Stimulated activated naive CD8-positive, alpha-beta T cell treated with anti-CD3 and anti-CD28 coated beads, Interleukin-15, Interleukin-2, amounts not matched to agents 100 U/mL and 50 U/mL, for 24 hours (primary cell): ENCODE measurements around the gene NUDT7.

Source experiments
- ATAC-seq: fragments of 150-1000 bp; cut with Tn5 transposase; one replicate; pipeline ENCODE4 v1.10.0; 2021
- DNase-seq: peaks from one replicate; pipeline ENCODE4 v3.0.0; 2021

The NUDT7 gene

DNA sequence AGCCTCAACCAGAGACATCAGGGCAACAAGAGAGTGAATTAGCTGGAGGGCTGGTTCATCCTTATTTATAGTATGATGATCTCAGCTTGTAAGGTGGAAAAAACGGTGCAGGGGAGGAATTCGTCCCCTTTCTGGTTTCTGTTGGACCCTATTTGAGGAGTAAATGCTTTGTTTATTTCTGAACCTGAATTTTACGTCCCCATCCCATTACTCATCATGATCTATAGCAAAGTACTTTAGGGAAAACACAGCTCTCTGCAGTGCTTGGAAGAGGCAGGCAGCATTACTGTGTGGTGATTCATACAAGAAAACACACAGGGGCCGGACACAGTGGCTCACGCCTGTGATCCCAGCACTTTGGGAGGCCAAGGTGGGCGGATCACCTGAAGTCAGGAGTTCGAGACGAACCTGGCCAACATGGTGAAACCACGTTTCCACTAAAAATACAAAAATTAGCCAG is 58.1 kb downstream of the NUDT7 start:
- ATAC-seq (no peak), DNase-seq (no peak)

GRCh38 chr16:77781091-77781490 is 58.8 kb downstream of the NUDT7 start:
- DNase-seq (no peak), ATAC-seq (no peak)

GRCh38 chr16:77782694-77783093 is 60.4 kb downstream of the NUDT7 start:
- ATAC-seq (no peak), DNase-seq (no peak)

- DNase-seq, result no peak
- ATAC-seq, result no peak
Measured at GRCh38 chr16:77784441-77785372, 62.4 kb downstream of the NUDT7 start.

DNA sequence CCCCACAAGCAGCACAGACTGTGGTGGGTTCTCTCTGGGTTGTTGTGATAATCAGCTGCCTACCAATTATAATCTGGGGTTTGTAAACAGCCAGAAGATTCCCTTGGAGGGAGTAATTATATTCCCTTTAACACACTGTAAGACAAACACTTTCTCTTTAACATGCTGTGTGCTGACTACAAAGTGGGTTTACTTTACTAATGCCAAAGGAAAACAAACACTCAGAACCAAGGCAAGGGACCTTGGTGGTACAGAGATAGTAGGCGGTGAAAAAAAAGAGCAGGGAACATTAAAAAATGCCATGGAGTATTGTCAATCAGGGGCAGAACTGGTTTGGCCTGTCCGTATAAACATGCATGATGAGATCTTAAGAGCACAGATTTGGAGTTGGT is 63.1 kb downstream of the NUDT7 start:
- DNase-seq (no peak), ATAC-seq (no peak)

DNA sequence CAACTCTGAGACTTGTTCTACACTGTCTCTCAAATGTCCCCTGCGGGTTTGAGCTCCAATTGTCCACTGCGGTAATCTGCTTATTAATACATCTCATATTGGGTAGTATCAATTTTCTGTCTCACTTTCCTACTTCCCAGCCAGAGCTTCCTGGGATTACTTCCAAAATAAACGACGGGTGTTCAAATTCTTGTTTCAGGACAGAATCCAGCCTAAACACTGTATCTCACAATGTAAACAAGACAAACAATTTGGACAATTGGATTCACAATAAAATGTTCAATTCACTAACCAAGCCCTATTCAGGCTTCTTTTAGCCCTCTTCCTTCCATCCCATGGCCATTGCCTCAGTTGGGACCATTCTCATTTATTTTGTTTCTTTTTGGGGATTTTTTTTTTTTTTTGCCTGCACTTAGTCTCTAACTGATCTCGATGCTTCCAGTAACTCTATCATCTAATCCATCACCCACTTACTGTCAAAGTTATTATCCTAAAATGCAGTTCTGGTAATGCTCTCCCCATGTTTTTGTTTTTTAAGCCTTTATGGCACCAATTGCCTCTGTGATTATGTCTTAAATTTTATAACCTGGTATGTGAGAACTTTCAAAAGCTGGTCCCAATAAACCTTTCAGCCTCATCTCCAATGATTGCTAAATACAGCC is 64.0 kb downstream of the NUDT7 start:
- DNase-seq (no peak), ATAC-seq (no peak)

GRCh38 chr16:77787452-77787851 is 65.1 kb downstream of the NUDT7 start:
- DNase-seq (no peak), ATAC-seq (no peak)

- DNase-seq, result peak; percentile 13
- no peak for ATAC-seq
Measured at GRCh38 chr16:77788181-77789084, 66.1 kb downstream of the NUDT7 start, which contains the start of gene VAT1L. VAT1L (plus strand) TSS chr16:77788564; CDS start chr16:77788683, 119 bp downstream.

DNA sequence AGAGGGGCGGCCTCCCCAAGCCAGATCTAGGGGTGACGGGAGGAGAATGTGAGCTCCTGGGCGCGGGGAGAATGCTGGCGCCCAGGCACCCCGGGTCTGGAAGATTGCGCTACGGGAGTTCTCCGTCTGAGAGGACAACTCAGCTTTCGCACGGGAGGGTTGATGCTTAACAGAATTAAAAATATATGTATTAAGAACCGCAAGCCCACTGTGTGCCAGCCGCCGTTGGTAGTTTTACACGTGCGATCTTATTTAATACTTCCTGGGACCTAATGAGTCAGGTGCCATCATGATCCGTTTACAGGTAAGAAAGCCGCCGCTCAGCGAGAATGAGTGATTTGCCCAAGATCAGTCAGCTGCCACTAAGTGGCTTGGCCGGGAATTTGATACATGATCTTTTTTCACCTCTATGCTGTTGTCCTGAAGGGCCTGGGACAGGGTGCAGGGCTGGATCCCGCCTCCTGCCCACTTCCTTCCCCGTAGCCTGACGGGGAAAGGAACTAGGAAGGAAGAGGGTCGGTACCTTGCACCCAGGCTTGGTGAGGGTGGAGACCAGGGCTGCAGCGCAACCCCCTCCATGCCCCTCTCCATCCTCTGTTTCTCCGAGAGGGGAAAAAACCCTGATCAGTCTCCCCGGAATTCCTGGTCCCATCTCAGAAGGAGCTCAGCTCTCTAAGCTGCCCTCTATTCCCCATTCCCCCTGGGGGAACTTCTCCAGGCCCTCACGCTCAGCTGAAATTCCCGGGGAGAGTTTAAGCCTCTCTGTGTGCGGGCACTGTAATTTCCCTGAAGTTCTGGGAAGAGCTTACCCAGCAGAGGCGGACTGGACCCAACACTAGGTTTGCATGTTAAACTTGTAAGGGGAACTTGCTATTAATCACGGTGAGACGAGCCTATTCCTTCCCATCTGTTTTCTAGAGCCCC is 67.0 kb downstream of the NUDT7 start:
- no peak for DNase-seq
- no peak for ATAC-seq

DNA sequence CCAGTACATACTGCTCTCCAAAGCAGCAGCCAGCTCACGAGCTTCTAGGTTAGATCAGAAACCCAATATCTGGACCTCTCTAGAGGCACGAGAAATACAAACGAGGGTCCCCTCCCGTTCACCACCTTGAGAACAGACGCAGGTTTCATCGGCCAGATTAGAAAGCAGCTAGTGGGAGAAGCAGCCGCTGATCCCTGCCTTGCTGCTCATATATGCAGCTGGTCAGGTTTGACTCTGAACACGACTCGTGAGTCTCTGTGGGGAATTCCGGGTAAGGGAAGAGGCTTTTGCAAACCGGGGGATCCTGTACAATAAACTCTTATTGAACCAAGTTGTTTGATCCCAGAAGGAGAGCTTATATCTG is 67.7 kb downstream of the NUDT7 start:
- ATAC-seq, result no peak
- DNase-seq, result no peak

DNA sequence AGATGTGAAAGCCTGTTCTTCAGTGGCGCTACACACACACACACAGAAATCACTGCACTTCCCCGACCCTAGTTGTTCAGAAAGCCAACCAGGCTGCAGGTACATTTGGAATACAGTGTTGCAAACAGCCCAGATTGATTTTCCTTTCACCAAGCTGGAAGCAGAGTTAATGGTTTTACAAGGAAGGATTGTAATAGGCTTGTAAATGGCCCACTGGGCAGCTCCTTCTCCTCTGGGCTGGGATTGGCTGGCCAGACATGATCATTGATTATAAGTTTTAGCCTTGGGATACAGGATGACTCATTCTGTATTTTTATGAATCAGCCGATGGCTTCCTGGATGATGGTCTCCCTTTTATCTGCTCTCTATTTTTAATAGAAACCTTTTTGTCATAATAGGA is 68.6 kb downstream of the NUDT7 start:
- ATAC-seq (no peak), DNase-seq (no peak)
